ENCODE results near the gene NOCT.
"Not testable (repeated sequence)": the region's sequence is repeated elsewhere in the genome, so short reads cannot be mapped to it uniquely, and the experiment has no call there.

Gene NOCT

GRCh38 chr4:139009702-139010101, 5.9 kb upstream of the NOCT start:
- DNase-seq = no peak

GRCh38 chr4:139011225-139011950, 4.2 kb upstream of the NOCT start:
- no peak for DNase-seq

GRCh38 chr4:139014371-139015268, 961 bp upstream of the NOCT start:
- peak in 5 of 56 donors; percentile 10 to 58 (median 36) for DNase-seq

- peak in 33 of 56 donors; percentile 7 to 71 (median 43) for DNase-seq
Measured at GRCh38 chr4:139015948-139016471, 429 bp downstream of the NOCT start.

- DNase-seq = no peak
Measured at GRCh38 chr4:139017861-139018260, 2.3 kb downstream of the NOCT start.

GRCh38 chr4:139018501-139018900, 2.9 kb downstream of the NOCT start:
- no peak for DNase-seq

- no peak for DNase-seq
Measured at GRCh38 chr4:139018971-139019758, 3.6 kb downstream of the NOCT start.

GRCh38 chr4:139020384-139020783, 4.8 kb downstream of the NOCT start:
- no peak for DNase-seq

- not testable (repeated sequence) for DNase-seq
Measured at GRCh38 chr4:139021071-139021470, 5.5 kb downstream of the NOCT start.

GRCh38 chr4:139022835-139023234, 7.3 kb downstream of the NOCT start:
- DNase-seq = no peak

GRCh38 chr4:139024686-139025085, 9.1 kb downstream of the NOCT start:
- DNase-seq = no peak

- DNase-seq = no peak
Measured at GRCh38 chr4:139025841-139026240, 10.3 kb downstream of the NOCT start.

- no peak for DNase-seq
Measured at GRCh38 chr4:139027776-139028175, 12.2 kb downstream of the NOCT start.

- peak in 49 of 56 donors; percentile 2 to 82 (median 43) for DNase-seq
Measured at GRCh38 chr4:139028191-139028661, 12.6 kb downstream of the NOCT start.

GRCh38 chr4:139029866-139030363, 14.3 kb downstream of the NOCT start:
- DNase-seq = not testable (repeated sequence)

GRCh38 chr4:139030614-139031235, 15.1 kb downstream of the NOCT start:
- peak in 53 of 56 donors; percentile 3 to 90 (median 53) for DNase-seq

- DNase-seq = no peak
Measured at GRCh38 chr4:139035650-139036049, 20.1 kb downstream of the NOCT start.

- DNase-seq = no peak
Measured at GRCh38 chr4:139036885-139037284, 21.3 kb downstream of the NOCT start.

- no peak for DNase-seq
Measured at GRCh38 chr4:139038874-139039443, 23.4 kb downstream of the NOCT start.

GRCh38 chr4:139042981-139043460, 27.4 kb downstream of the NOCT start:
- peak in 24 of 56 donors; percentile 1 to 71 (median 16) for DNase-seq
